HepG2 (cell line): ENCODE results near the gene SGF29. TPM values are rescaled to one million over a fixed set of nuclear protein-coding genes. Genes with fewer than 3 reads are reported as not detected.
A peak's percentile ranks its signal among the peaks of the same experiment; 100 is the strongest.

ENCODE experiments used
- ATRX ChIP-seq: sonication (generic); formaldehyde crosslinking; IDR thresholded peaks from 2 replicates; pipeline ENCODE4 v1.4.0; 2020; ENCODE audit warnings: missing genetic modification reagents, borderline replicate concordance
- FIP1L1 ChIP-seq: fragments of 200-400 bp; formaldehyde crosslinking; IDR thresholded peaks from 2 replicates; pipeline ENCODE4 v1.6.1; 2018; ENCODE audit warnings: low read depth, mild to moderate bottlenecking, low read length, moderate library complexity, borderline replicate concordance; ENCODE audit not compliant: insufficient read depth
- FOSL2 ChIP-seq: sonication (generic); formaldehyde crosslinking; IDR thresholded peaks from 2 replicates; pipeline ENCODE4 v1.4.0; 2020; ENCODE audit warnings: missing genetic modification reagents
- HHEX ChIP-seq: IDR thresholded peaks from 2 replicates; pipeline ENCODE4 v1.6.1; 2016; ENCODE audit warnings: control low read depth
- KDM2A ChIP-seq: sonication (generic); formaldehyde crosslinking; IDR thresholded peaks from 2 replicates; pipeline ENCODE4 v1.4.0; 2020; ENCODE audit warnings: low read depth, missing genetic modification reagents, borderline replicate concordance
- MED8 ChIP-seq: sonication (generic); formaldehyde crosslinking; IDR thresholded peaks from 2 replicates; pipeline ENCODE4 v1.8.1; 2023; ENCODE audit warnings: mild to moderate bottlenecking, missing genetic modification reagents; ENCODE audit not compliant: insufficient replicate concordance
- NR2F1 ChIP-seq, 2 experiments: fragments of 450-650 bp in 1 of 2; formaldehyde crosslinking in 1 of 2; IDR thresholded peaks; 2 replicates each; pipeline versions ENCODE4 v1.5.0 to v1.6.1; 2016 to 2020; ENCODE audit warnings: mild to moderate bottlenecking in 1 of 2, missing compliant biosample characterization in 1 of 2, missing genetic modification reagents in 1 of 2, moderate library complexity in 1 of 2
- POLR2G ChIP-seq: fragments of 200-400 bp; formaldehyde crosslinking; IDR thresholded peaks from 2 replicates; pipeline ENCODE4 v1.6.1; 2018; ENCODE audit warnings: mild to moderate bottlenecking, low read depth, low read length, moderate library complexity
- REPIN1 ChIP-seq: sonication (generic); formaldehyde crosslinking; IDR thresholded peaks from 2 replicates; pipeline ENCODE4 v1.8.0; 2022; ENCODE audit warnings: missing genetic modification reagents, low read depth, mild to moderate bottlenecking, borderline replicate concordance
- ZBTB1 ChIP-seq: sonication (generic); formaldehyde crosslinking; IDR thresholded peaks from 2 replicates; pipeline ENCODE4 v1.4.0; 2020; ENCODE audit warnings: missing genetic modification reagents, borderline replicate concordance
- ZNF264 ChIP-seq: sonication (generic); formaldehyde crosslinking; IDR thresholded peaks from 2 replicates; pipeline ENCODE4 v1.4.0; 2020; ENCODE audit warnings: missing genetic modification reagents
- ZNF572 ChIP-seq: sonication (generic); formaldehyde crosslinking; IDR thresholded peaks from 2 replicates; pipeline ENCODE4 v1.5.1; 2020; ENCODE audit warnings: mild to moderate bottlenecking, missing genetic modification reagents
- ZNF816 ChIP-seq: sonication (generic); formaldehyde crosslinking; IDR thresholded peaks from 2 replicates; pipeline ENCODE4 v1.8.0; 2022; ENCODE audit warnings: missing genetic modification reagents, mild to moderate bottlenecking, borderline replicate concordance
- polyA plus RNA-seq, 8 experiments: library from polyadenylated mRNA; depleted of rRNA in 3 of 8; stranded (reverse) in 7 of 8; unstranded in 1 of 8; fragments of >200 nt; fragmentation: Illumina TruSeq in 4 of 8; extraction: Trizol in 4 of 8; gene quantifications; 2 replicates each; pipeline versions ENCODE4 v1.2.1 to v1.2.3, GENCODE V29; 2011 to 2016; ENCODE audit warnings: low read depth in 4 of 8, missing spikeins in 1 of 8, mixed read lengths in 1 of 8; ENCODE audit not compliant: insufficient read depth in 1 of 8
- total RNA-seq, 5 experiments: library from RNA; depleted of rRNA; stranded (reverse); fragments of >200 nt; fragmentation: Illumina TruSeq; extraction: Trizol; gene quantifications; 2 replicates each; pipeline ENCODE4 v1.2.3, GENCODE V29; 2016; ENCODE audit warnings: low read depth in 1 of 5
- TF ChIP-seq, protein P1 (sequence below): IDR thresholded peaks from 2 replicates; pipeline ENCODE4 v1.6.1; 2016
- TF ChIP-seq, protein P2 (sequence below): sonication (generic); formaldehyde crosslinking; IDR thresholded peaks from 2 replicates; pipeline ENCODE4 v1.5.0; 2020; ENCODE audit warnings: mild to moderate bottlenecking, missing genetic modification reagents
- TF ChIP-seq, protein P3 (sequence below): sonication (generic); formaldehyde crosslinking; IDR thresholded peaks from 2 replicates; pipeline ENCODE4 v1.8.0; 2022; ENCODE audit warnings: missing genetic modification reagents, mild to moderate bottlenecking, inconsistent platforms, borderline replicate concordance
- TF ChIP-seq, protein P4 (sequence below): sonication (generic); formaldehyde crosslinking; IDR thresholded peaks from 2 replicates; pipeline ENCODE4 v1.5.0; 2020; ENCODE audit warnings: missing genetic modification reagents
- TF ChIP-seq, protein P5 (sequence below): sonication (generic); formaldehyde crosslinking; IDR thresholded peaks from 2 replicates; pipeline ENCODE4 v1.4.0; 2020; ENCODE audit warnings: missing genetic modification reagents

Gene SGF29
- total and polyA plus RNA-seq, 2 of the 13 experiments (the other 11 are each of a cell fraction or from before 2014, with no cell fraction given): 5.0 to 29.4 TPM

GRCh38 chr16:28596840-28597691 is 43.3 kb downstream of the SGF29 start, which contains the start of gene SULT1A2 (continued):
- TF ChIP-seq, protein P1, sequence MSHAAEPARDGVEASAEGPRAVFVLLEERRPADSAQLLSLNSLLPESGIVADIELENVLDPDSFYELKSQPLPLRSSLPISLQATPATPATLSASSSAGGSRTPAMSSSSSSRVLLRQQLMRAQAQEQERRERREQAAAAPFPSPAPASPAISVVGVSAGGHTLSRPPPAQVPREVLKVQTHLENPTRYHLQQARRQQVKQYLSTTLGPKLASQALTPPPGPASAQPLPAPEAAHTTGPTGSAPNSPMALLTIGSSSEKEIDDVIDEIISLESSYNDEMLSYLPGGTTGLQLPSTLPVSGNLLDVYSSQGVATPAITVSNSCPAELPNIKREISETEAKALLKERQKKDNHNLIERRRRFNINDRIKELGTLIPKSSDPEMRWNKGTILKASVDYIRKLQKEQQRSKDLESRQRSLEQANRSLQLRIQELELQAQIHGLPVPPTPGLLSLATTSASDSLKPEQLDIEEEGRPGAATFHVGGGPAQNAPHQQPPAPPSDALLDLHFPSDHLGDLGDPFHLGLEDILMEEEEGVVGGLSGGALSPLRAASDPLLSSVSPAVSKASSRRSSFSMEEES (CRISPR knock-in tag): peak; percentile 25; the same call in 1 of the 2 replicates
- no peak for TF ChIP-seq ZNF572
- TF ChIP-seq MED8 (CRISPR knock-in tag): no peak
- peak; percentile 38; the same call in 1 of the 2 replicates for TF ChIP-seq FOSL2 (CRISPR knock-in tag)
- TF ChIP-seq, protein P2, sequence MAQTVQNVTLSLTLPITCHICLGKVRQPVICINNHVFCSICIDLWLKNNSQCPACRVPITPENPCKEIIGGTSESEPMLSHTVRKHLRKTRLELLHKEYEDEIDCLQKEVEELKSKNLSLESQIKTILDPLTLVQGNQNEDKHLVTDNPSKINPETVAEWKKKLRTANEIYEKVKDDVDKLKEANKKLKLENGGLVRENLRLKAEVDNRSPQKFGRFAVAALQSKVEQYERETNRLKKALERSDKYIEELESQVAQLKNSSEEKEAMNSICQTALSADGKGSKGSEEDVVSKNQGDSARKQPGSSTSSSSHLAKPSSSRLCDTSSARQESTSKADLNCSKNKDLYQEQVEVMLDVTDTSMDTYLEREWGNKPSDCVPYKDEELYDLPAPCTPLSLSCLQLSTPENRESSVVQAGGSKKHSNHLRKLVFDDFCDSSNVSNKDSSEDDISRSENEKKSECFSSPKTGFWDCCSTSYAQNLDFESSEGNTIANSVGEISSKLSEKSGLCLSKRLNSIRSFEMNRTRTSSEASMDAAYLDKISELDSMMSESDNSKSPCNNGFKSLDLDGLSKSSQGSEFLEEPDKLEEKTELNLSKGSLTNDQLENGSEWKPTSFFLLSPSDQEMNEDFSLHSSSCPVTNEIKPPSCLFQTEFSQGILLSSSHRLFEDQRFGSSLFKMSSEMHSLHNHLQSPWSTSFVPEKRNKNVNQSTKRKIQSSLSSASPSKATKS (CRISPR knock-in tag): no peak
- TF ChIP-seq ZBTB1 (CRISPR knock-in tag): no peak
- TF ChIP-seq FIP1L1: no peak
- TF ChIP-seq POLR2G: peak; percentile 80
- TF ChIP-seq ZNF816 (CRISPR knock-in tag): 0 out of 2 replicates have a peak, but pooled peaks have one; percentile 39
- TF ChIP-seq, protein P3, sequence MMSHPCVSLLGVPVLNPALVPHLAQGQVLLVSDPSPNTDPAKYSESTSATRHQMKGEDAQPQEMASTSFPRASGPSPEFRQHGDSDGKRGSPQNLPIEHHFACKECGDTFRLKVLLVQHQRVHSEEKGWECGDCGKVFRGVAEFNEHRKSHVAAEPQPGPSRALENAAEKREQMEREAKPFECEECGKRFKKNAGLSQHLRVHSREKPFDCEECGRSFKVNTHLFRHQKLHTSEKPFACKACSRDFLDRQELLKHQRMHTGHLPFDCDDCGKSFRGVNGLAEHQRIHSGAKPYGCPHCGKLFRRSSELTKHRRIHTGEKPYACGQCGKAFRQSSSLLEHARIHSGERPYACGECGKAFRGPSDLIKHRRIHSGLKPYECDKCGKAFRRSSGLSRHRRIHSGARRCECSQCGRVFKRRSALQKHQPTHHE (CRISPR knock-in tag): no peak
- TF ChIP-seq, protein P4, sequence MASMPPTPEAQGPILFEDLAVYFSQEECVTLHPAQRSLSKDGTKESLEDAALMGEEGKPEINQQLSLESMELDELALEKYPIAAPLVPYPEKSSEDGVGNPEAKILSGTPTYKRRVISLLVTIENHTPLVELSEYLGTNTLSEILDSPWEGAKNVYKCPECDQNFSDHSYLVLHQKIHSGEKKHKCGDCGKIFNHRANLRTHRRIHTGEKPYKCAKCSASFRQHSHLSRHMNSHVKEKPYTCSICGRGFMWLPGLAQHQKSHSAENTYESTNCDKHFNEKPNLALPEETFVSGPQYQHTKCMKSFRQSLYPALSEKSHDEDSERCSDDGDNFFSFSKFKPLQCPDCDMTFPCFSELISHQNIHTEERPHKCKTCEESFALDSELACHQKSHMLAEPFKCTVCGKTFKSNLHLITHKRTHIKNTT: no peak
- 0 out of 2 replicates have a peak, but pooled peaks have one; percentile 6 for TF ChIP-seq KDM2A (CRISPR knock-in tag)
- no peak for TF ChIP-seq NR2F1 (CRISPR knock-in tag; IDR thresholded peaks at IDR 0.05)
- no peak for TF ChIP-seq ZNF264
- TF ChIP-seq, protein P5, sequence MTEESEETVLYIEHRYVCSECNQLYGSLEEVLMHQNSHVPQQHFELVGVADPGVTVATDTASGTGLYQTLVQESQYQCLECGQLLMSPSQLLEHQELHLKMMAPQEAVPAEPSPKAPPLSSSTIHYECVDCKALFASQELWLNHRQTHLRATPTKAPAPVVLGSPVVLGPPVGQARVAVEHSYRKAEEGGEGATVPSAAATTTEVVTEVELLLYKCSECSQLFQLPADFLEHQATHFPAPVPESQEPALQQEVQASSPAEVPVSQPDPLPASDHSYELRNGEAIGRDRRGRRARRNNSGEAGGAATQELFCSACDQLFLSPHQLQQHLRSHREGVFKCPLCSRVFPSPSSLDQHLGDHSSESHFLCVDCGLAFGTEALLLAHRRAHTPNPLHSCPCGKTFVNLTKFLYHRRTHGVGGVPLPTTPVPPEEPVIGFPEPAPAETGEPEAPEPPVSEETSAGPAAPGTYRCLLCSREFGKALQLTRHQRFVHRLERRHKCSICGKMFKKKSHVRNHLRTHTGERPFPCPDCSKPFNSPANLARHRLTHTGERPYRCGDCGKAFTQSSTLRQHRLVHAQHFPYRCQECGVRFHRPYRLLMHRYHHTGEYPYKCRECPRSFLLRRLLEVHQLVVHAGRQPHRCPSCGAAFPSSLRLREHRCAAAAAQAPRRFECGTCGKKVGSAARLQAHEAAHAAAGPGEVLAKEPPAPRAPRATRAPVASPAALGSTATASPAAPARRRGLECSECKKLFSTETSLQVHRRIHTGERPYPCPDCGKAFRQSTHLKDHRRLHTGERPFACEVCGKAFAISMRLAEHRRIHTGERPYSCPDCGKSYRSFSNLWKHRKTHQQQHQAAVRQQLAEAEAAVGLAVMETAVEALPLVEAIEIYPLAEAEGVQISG (CRISPR knock-in tag): no peak
- no peak for TF ChIP-seq HHEX (CRISPR knock-in tag)
- no peak for TF ChIP-seq REPIN1 (CRISPR knock-in tag)
- no peak for TF ChIP-seq ATRX (CRISPR knock-in tag)
